Lower leg skin (tissue), 3 donors: ENCODE data around the gene DNAH10.

ENCODE experiments used
- CTCF ChIP-seq, 3 donors: fragments of 450-650 bp; IDR thresholded peaks; one replicate each; pipeline ENCODE4 v1.5.1; 2016; ENCODE audit warnings: antibody characterized with exemption in 3 of 3, mild to moderate bottlenecking in 3 of 3, moderate library complexity in 2 of 3
- POLR2A ChIP-seq, 2 donors: fragments of 450-650 bp; IDR thresholded peaks; one replicate each; pipeline ENCODE4 v1.6.1; 2016 to 2017; ENCODE audit warnings: antibody characterized with exemption in 2 of 2, mild to moderate bottlenecking in 1 of 2, moderate library complexity in 1 of 2

GRCh38 chr12:123741937-123742572, 20.0 kb upstream of the DNAH10 start:
- no peak for TF ChIP-seq CTCF (IDR thresholded peaks at IDR 0.05)
- no peak for TF ChIP-seq POLR2A (IDR thresholded peaks at IDR 0.05)
